A549 treated with dexamethasone at 1 μM for 4 hours (cell line): ENCODE data around the gene ACVR2B. TPM values are rescaled to one million over a fixed set of nuclear protein-coding genes. Genes with fewer than 3 reads are reported as not detected.

Experiments
- total RNA-seq: library from RNA; stranded (reverse); fragments of 200-300 nt; extraction: Qiagen RNA extraction; gene quantifications from 5 replicates; pipeline ENCODE4 v1.2.3, GENCODE V29; 2022

Gene ACVR2B
- 1.4 to 3.4 TPM (median 2.8 TPM) in 5 replicates for total RNA-seq

DNA sequence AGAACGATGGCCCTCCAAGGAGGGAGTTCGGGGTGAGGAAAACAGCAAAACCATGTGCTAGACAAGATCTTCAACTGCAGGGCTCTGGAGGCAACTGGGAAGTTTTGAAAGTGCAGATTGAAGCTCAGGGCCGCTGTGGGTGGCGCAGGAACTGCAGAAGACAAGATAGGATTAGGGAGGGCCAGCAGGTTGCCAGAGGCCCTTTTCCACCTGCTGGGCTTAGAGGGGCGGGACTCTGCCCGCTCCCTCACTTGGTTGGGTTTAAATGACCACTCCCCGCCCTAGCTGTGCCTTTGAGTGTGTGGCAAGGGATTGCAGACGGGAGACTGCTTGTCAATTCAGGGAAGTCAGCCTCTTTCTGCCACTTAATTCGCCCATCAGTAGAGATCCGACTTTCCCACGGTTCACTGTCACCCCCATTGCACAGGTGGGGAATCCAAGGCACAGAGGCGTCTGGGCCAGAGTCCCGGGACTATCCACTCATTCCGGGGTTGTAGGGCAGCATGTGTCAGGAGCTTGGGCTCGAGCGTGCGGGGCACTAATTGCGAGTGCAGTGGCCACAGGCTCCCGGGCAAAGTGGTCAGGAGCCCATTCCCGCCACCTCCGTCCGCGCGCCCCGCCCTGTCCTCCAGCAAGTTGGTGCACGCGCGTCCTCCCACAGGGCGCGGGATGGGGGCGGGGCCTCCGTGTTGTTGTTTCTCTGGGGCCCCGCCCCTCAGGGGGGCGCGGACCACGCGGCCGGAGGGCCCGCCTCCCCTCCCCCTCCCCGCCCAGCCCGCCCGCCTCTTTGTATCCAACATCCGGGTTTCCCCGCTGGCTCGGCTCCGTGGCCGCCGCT lies at the start of gene ACVR2B:
TSS of gene ACVR2B (plus strand) at position 816 of the 838 bp plus-strand sequence. CDS start 433 bp downstream, outside the sequence.

GRCh38 chr3:38496131-38496910 lies 42.6 kb downstream of the ACVR2B start, which contains the start of gene EXOG:
TSS of gene EXOG (plus strand) at chr3:38496340. CDS start at chr3:38496368, 28 bp downstream.

Other genes starting within 250 kb of the ACVR2B start
- gene SLC22A13, start 188.1 kb upstream of the ACVR2B start, total RNA-seq: 0.07 to 0.09 TPM (median 0.08 TPM) in 4 of 5 replicates, not detected in the other
- 0.04 to 0.14 TPM (median 0.08 TPM) in 4 of 5 replicates, not detected in the other for gene SLC22A14, start 171.6 kb upstream of the ACVR2B start, total RNA-seq
- 2.8 to 5.1 TPM (median 4.3 TPM) in 5 replicates for gene XYLB, start 107.1 kb upstream of the ACVR2B start, total RNA-seq
- gene EXOG, start 42.5 kb downstream of the ACVR2B start, total RNA-seq: 8.6 to 19.3 TPM (median 10.4 TPM) in 5 replicates
- 0.40 to 0.86 TPM (median 0.62 TPM) in 5 replicates for gene SCN5A, start 195.8 kb downstream of the ACVR2B start, total RNA-seq